Stimulated activated naive CD8-positive, alpha-beta T cell treated with anti-CD3 and anti-CD28 coated beads, Interleukin-15, amount 100 ng/mL, for 72 hours (primary cell): Measurements from ENCODE around the gene ERCC4.

Source experiments
- ATAC-seq: fragments of 150-1000 bp; cut with Tn5 transposase; 2 replicates; pipeline ENCODE4 v1.10.0; 2021; ENCODE audit warnings: mild to moderate bottlenecking, moderate library complexity
- DNase-seq, 2 donors: peaks; one replicate each; pipeline ENCODE4 v3.0.0; 2021 to 2022
- H3K27ac Mint-ChIP-seq, 2 donors: one replicate each; pipeline ENCODE4 v1.8.0; 2022; ENCODE audit warnings: mild to moderate bottlenecking in 2 of 2, mixed read lengths in 2 of 2, moderate library complexity in 2 of 2
- H3K27me3 Mint-ChIP-seq: one replicate; pipeline ENCODE4 v1.8.0; 2022; ENCODE audit warnings: mixed read lengths
- H3K4me1 Mint-ChIP-seq: one replicate; pipeline ENCODE4 v1.8.0; 2022; ENCODE audit warnings: mild to moderate bottlenecking, mixed read lengths
- H3K4me3 Mint-ChIP-seq, 2 donors: one replicate each; pipeline ENCODE4 v1.8.0; 2022; ENCODE audit warnings: mild to moderate bottlenecking in 2 of 2, mixed read lengths in 2 of 2, moderate library complexity in 1 of 2
- H3K9me3 Mint-ChIP-seq, 2 donors: one replicate each; pipeline ENCODE4 v1.8.0; 2022; ENCODE audit warnings: mixed read lengths in 2 of 2

Gene ERCC4

GRCh38 chr16:13926464-13926863 is 6.5 kb downstream of the ERCC4 start:
- Mint-ChIP-seq H3K4me3 (no peak overlapping the region), H3K9me3 (no peaks in the 10 kb centered on the region), H3K4me1 (peaks cover 10% of the 10 kb centered on the region), H3K27ac (no peak overlapping the region), H3K27me3 (no peaks in the 10 kb centered on the region)
- DNase-seq = no peak
- ATAC-seq = no peak

- H3K4me1 Mint-ChIP-seq = peaks cover 10% of the 10 kb centered on the region
- no peaks in the 10 kb centered on the region for H3K27me3 Mint-ChIP-seq
- H3K27ac Mint-ChIP-seq = no peak overlapping the region
- H3K4me3 Mint-ChIP-seq = no peak overlapping the region
- H3K9me3 Mint-ChIP-seq = no peaks in the 10 kb centered on the region
- ATAC-seq = no peak
- DNase-seq = no peak
Observed at GRCh38 chr16:13926891-13927290, 6.9 kb downstream of the ERCC4 start.

- H3K27ac Mint-ChIP-seq = no peak overlapping the region
- no peak overlapping the region for H3K4me3 Mint-ChIP-seq
- H3K4me1 Mint-ChIP-seq = peaks cover 9% of the 10 kb centered on the region
- no peak for DNase-seq
- no peaks in the 10 kb centered on the region for H3K27me3 Mint-ChIP-seq
- ATAC-seq = no peak
- H3K9me3 Mint-ChIP-seq = no peaks in the 10 kb centered on the region
Observed at GRCh38 chr16:13928646-13929045, 8.7 kb downstream of the ERCC4 start.

- ATAC-seq (no peak), DNase-seq (no peak)
- Mint-ChIP-seq H3K27ac (no peak overlapping the region), H3K4me3 (no peak overlapping the region), H3K4me1 (peaks cover 14% of the 10 kb centered on the region), H3K27me3 (no peaks in the 10 kb centered on the region), H3K9me3 (no peaks in the 10 kb centered on the region)
Observed at GRCh38 chr16:13931845-13932244, 11.9 kb downstream of the ERCC4 start.

GRCh38 chr16:13935408-13935807 is 15.5 kb downstream of the ERCC4 start:
- Mint-ChIP-seq H3K27ac (no peak overlapping the region), H3K4me1 (peaks cover 9% of the 10 kb centered on the region), H3K4me3 (no peak overlapping the region)

GRCh38 chr16:13936155-13936554 is 16.2 kb downstream of the ERCC4 start:
- DNase-seq (no peak), ATAC-seq (no peak)
- Mint-ChIP-seq H3K27me3 (no peaks in the 10 kb centered on the region), H3K9me3 (no peaks in the 10 kb centered on the region), H3K4me3 (no peak overlapping the region), H3K27ac (no peak overlapping the region), H3K4me1 (peaks cover 9% of the 10 kb centered on the region)

More at GRCh38 chr16:13935408-13935807, 15.5 kb downstream of the ERCC4 start:
- DNase-seq = no peak
- ATAC-seq = no peak
- Mint-ChIP-seq H3K9me3 (no peaks in the 10 kb centered on the region), H3K27me3 (no peaks in the 10 kb centered on the region)

- ATAC-seq (no peak), DNase-seq (no peak)
- Mint-ChIP-seq H3K4me3 (no peak overlapping the region), H3K9me3 (no peaks in the 10 kb centered on the region), H3K4me1 (peaks cover 9% of the 10 kb centered on the region), H3K27me3 (no peaks in the 10 kb centered on the region), H3K27ac (peak overlapping the region in 1 of 2 donors; percentile 83)
Observed at GRCh38 chr16:13936596-13937081, 16.7 kb downstream of the ERCC4 start.

- H3K9me3 Mint-ChIP-seq = no peaks in the 10 kb centered on the region
- no peak overlapping the region for H3K4me3 Mint-ChIP-seq
- H3K4me1 Mint-ChIP-seq = peaks cover 9% of the 10 kb centered on the region
- peak overlapping the region; percentile 27 to 85 for H3K27ac Mint-ChIP-seq
- ATAC-seq = no peak
- DNase-seq = no peak
- H3K27me3 Mint-ChIP-seq = no peaks in the 10 kb centered on the region
Observed at GRCh38 chr16:13937411-13937810, 17.5 kb downstream of the ERCC4 start.

GRCh38 chr16:13938480-13938879 is 18.5 kb downstream of the ERCC4 start:
- no peak for DNase-seq
- Mint-ChIP-seq H3K27me3 (no peaks in the 10 kb centered on the region), H3K4me1 (peaks cover 9% of the 10 kb centered on the region), H3K4me3 (no peak overlapping the region), H3K27ac (no peak overlapping the region), H3K9me3 (no peaks in the 10 kb centered on the region)
- no peak for ATAC-seq

GRCh38 chr16:13939821-13940220 is 19.9 kb downstream of the ERCC4 start:
- Mint-ChIP-seq H3K4me3 (no peak overlapping the region), H3K27ac (no peak overlapping the region), H3K27me3 (no peaks in the 10 kb centered on the region), H3K4me1 (peaks cover 9% of the 10 kb centered on the region), H3K9me3 (no peaks in the 10 kb centered on the region)
- ATAC-seq = no peak
- DNase-seq = no peak

- no peak overlapping the region for H3K4me3 Mint-ChIP-seq
- DNase-seq = no peak
- H3K9me3 Mint-ChIP-seq = no peaks in the 10 kb centered on the region
- no peak for ATAC-seq
- H3K4me1 Mint-ChIP-seq = peaks cover 9% of the 10 kb centered on the region
- H3K27me3 Mint-ChIP-seq = no peaks in the 10 kb centered on the region
- no peak overlapping the region for H3K27ac Mint-ChIP-seq
Observed at GRCh38 chr16:13940397-13940933, 20.5 kb downstream of the ERCC4 start.

GRCh38 chr16:13944816-13945215 is 24.9 kb downstream of the ERCC4 start:
- no peaks in the 10 kb centered on the region for H3K9me3 Mint-ChIP-seq
- no peaks in the 10 kb centered on the region for H3K4me1 Mint-ChIP-seq
- ATAC-seq (no peak), DNase-seq (no peak)
- H3K4me3 Mint-ChIP-seq = no peak overlapping the region
- no peaks in the 10 kb centered on the region for H3K27me3 Mint-ChIP-seq
- H3K27ac Mint-ChIP-seq = no peak overlapping the region

- H3K4me3 Mint-ChIP-seq = no peak overlapping the region
- DNase-seq (no peak), ATAC-seq (no peak)
- no peaks in the 10 kb centered on the region for H3K9me3 Mint-ChIP-seq
- no peaks in the 10 kb centered on the region for H3K4me1 Mint-ChIP-seq
- H3K27me3 Mint-ChIP-seq = no peaks in the 10 kb centered on the region
- H3K27ac Mint-ChIP-seq = peak overlapping the region in 1 of 2 donors; percentile 13
Observed at GRCh38 chr16:13945744-13946485, 26.0 kb downstream of the ERCC4 start.

- DNase-seq (no peak), ATAC-seq (no peak)
- H3K9me3 Mint-ChIP-seq = no peaks in the 10 kb centered on the region
- H3K27me3 Mint-ChIP-seq = no peaks in the 10 kb centered on the region
- no peak overlapping the region for H3K27ac Mint-ChIP-seq
- no peak overlapping the region for H3K4me3 Mint-ChIP-seq
- H3K4me1 Mint-ChIP-seq = no peaks in the 10 kb centered on the region
Observed at GRCh38 chr16:13948086-13948485, 28.1 kb downstream of the ERCC4 start.

- Mint-ChIP-seq H3K27me3 (peaks cover 15% of the 10 kb centered on the region), H3K4me3 (no peak overlapping the region), H3K4me1 (no peaks in the 10 kb centered on the region), H3K9me3 (no peaks in the 10 kb centered on the region), H3K27ac (no peak overlapping the region)
- ATAC-seq (no peak), DNase-seq (no peak)
Observed at GRCh38 chr16:13950821-13951547, 31.0 kb downstream of the ERCC4 start.

- no peak overlapping the region for H3K4me3 Mint-ChIP-seq
- DNase-seq (no peak), ATAC-seq (no peak)
- peaks cover 21% of the 10 kb centered on the region for H3K27me3 Mint-ChIP-seq
- H3K4me1 Mint-ChIP-seq = peaks cover 5% of the 10 kb centered on the region
- H3K9me3 Mint-ChIP-seq = no peaks in the 10 kb centered on the region
- no peak overlapping the region for H3K27ac Mint-ChIP-seq
Observed at GRCh38 chr16:13951611-13952010, 31.7 kb downstream of the ERCC4 start.
